Upper lobe of right lung (tissue), 1 donor: Measurements from ENCODE around the gene RNF17. TPM values are rescaled to one million over a fixed set of nuclear protein-coding genes. Genes with fewer than 3 reads are reported as not detected.
"Not testable (repeated sequence)": the region's sequence is repeated elsewhere in the genome, so short reads cannot be mapped to it uniquely, and the experiment has no call there.

Experiments used
- ATAC-seq: fragments of 200-7000 bp; cut with Tn5 transposase; one replicate; pipeline ENCODE4 v1.9.1; 2020; ENCODE audit warnings: mild to moderate bottlenecking, moderate library complexity
- DNase-seq: peaks from one replicate; pipeline ENCODE4 v3.0.0-alpha.2; 2020
- H3K27ac ChIP-seq: fragments of 200-600 bp; one replicate; pipeline ENCODE4 v1.8.0; 2022
- H3K27me3 ChIP-seq: fragments of 200-600 bp; one replicate; pipeline ENCODE4 v1.8.0; 2022; ENCODE audit warnings: mild to moderate bottlenecking
- H3K36me3 ChIP-seq: fragments of 200-600 bp; one replicate; pipeline ENCODE4 v1.8.0; 2022
- H3K4me1 ChIP-seq: fragments of 200-600 bp; one replicate; pipeline ENCODE4 v1.8.0; 2022
- H3K4me3 ChIP-seq: fragments of 200-600 bp; one replicate; pipeline ENCODE4 v1.8.0; 2022; ENCODE audit warnings: mild to moderate bottlenecking
- H3K9me3 ChIP-seq: fragments of 200-600 bp; one replicate; pipeline ENCODE4 v1.8.0; 2022
- CTCF ChIP-seq: fragments of 200-600 bp; IDR thresholded peaks from one replicate; pipeline ENCODE4 v1.8.0; 2022; ENCODE audit warnings: antibody characterized with exemption
- intact Hi-C: fragments of 100-400 bp; cut with DNase I; formaldehyde crosslinking; loops from one replicate; pipeline ENCODE4 v1.11.0; 2022
- total RNA-seq: library from RNA; stranded (reverse); fragmentation: NEBNext Ultra II Directional; extraction: Animal tissue kit (Norgen Biotek cat#: 25700); gene quantifications from one replicate; pipeline ENCODE4 v1.2.1, GENCODE V29; 2021
- donor health status: DM: no; HTN: yes; CAD: no; lungs with severe emphysema.

The RNF17 gene
- total RNA-seq, 1 donor from 2014 or later: not detected

- intact Hi-C loops: no loop called here
- no peaks in the 10 kb centered on the region for H3K4me1 ChIP-seq
- H3K27ac ChIP-seq: no peak overlapping the region
- no peak for DNase-seq
- no peak for ATAC-seq
- H3K36me3 ChIP-seq: no peaks in the 10 kb centered on the region
- no peaks in the 10 kb centered on the region for H3K27me3 ChIP-seq
- H3K4me3 ChIP-seq: no peak overlapping the region
- TF ChIP-seq CTCF: no peak
- no peaks in the 10 kb centered on the region for H3K9me3 ChIP-seq
Measured at GRCh38 chr13:24802074-24802473, 38.1 kb downstream of the RNF17 start.

DNA sequence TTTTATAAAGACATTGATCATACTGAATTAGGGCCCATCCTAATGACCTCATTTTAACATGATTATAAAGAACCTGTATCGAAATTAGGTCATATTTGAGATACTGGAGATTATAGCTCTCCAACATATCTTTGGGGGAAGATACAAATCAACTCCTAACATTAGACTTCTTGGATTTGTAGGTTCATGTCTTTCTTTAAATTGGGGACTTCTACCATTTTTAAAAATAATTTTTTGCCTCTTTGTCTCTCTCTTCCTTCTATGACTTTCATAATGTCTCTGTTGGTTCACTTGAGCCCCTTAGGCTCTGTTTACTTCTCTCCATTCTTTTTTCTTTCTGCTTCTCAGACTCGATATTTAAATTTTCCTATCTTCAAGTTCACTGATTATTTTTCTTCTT lies 57.2 kb downstream of the RNF17 start:
- intact Hi-C loops: no loop called here
- no peaks in the 10 kb centered on the region for H3K27me3 ChIP-seq
- H3K27ac ChIP-seq: no peak overlapping the region
- H3K4me3 ChIP-seq: no peak overlapping the region
- no peak for TF ChIP-seq CTCF
- H3K4me1 ChIP-seq: no peaks in the 10 kb centered on the region
- H3K9me3 ChIP-seq: no peaks in the 10 kb centered on the region
- no peaks in the 10 kb centered on the region for H3K36me3 ChIP-seq
- ATAC-seq (no peak), DNase-seq (no peak)

DNA sequence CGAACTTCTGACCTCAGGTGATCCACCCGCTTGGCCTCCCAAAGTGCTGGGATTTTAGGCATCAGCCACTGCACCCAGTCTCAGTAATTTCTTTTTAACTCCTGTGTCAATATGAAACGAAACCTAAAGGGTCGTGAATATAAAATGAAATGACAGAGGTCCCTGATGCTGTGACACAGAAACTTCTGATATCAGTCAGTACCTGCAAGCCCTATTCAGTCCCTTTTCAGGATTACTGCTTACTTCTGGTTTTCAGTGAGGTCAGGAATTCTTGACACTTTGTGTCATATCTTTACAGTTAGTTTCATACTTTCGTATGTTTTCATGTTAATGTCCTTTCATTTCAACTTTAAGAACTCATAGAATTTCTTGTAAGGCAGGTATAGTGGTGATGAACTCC lies 58.7 kb downstream of the RNF17 start:
- H3K36me3 ChIP-seq: no peaks in the 10 kb centered on the region
- ATAC-seq (no peak), DNase-seq (no peak)
- H3K4me1 ChIP-seq: no peaks in the 10 kb centered on the region
- H3K9me3 ChIP-seq: no peaks in the 10 kb centered on the region
- no peak overlapping the region for H3K4me3 ChIP-seq
- H3K27me3 ChIP-seq: no peaks in the 10 kb centered on the region
- intact Hi-C loops: no loop called here
- no peak overlapping the region for H3K27ac ChIP-seq
- TF ChIP-seq CTCF: no peak

DNA sequence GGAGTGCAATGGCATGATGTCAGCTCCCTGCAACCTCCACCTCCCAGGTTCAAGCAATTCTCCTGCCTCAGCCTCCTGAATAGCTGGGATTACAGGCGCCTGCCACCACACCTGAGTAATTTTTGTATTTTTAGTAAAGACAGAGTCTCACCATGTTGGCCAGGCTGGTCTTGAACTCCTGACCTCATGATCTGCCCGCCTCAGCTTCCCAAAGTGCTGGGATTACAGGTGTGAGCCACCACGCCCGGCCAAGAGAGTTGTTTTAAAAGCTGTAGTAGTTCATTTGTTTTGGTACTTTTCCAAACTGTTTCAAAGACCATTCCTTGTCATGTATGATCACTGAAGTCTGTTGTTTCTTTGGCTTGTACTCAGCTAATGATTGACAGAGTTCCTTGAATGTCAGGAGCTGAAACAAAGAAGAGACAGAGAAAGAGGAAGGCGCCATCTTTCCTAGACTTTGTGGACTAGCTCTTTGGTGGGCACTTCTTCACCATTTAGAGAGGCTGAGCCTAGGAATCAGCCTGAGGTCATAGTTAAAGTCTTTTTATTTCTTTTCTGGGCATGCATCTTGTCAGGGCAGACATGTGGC lies 59.2 kb downstream of the RNF17 start:
- intact Hi-C loops, ATAC-seq, H3K4me1 ChIP-seq: not testable (repeated sequence)

DNA sequence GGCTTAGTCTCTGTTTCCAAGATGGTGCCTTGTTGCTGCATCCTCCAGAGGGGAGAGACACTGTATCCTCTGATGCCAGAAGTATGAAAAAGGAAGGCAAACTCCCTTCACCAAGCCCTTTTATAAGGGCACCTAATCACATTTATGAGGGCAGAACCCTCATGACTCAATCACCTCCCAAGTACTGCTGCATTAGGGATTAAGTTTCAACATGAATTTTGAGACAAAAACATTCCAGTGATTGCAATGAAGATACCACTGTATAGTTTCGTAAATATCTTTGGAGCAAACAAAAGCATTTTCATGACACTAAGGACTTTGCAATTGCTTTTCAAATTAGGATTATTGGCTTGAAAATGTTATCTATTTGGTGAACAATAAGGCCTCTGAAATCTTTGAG lies 63.8 kb downstream of the RNF17 start:
- intact Hi-C loops: no loop called here

More for the DNA sequence above, 59.2 kb downstream of the RNF17 start:
- not testable (repeated sequence) for DNase-seq, H3K36me3 ChIP-seq, H3K4me3 ChIP-seq, H3K9me3 ChIP-seq, H3K27me3 ChIP-seq, H3K27ac ChIP-seq

More for the DNA sequence above, 63.8 kb downstream of the RNF17 start:
- ATAC-seq (no peak), DNase-seq (no peak)
- H3K27me3 ChIP-seq: peaks cover 4% of the 10 kb centered on the region
- H3K9me3 ChIP-seq: no peaks in the 10 kb centered on the region
- H3K4me1 ChIP-seq: no peaks in the 10 kb centered on the region
- no peak for TF ChIP-seq CTCF
- H3K36me3 ChIP-seq: no peaks in the 10 kb centered on the region
- H3K27ac ChIP-seq: no peak overlapping the region
- no peak overlapping the region for H3K4me3 ChIP-seq
